GM21423 (cell line): ENCODE data around the gene MACF1.

Experiments
- ATAC-seq: cut with Tn5 transposase; IDR thresholded peaks from one replicate; pipeline ENCODE4 v1.9.1; 2021; ENCODE audit warnings: mild to moderate bottlenecking, moderate library complexity; ENCODE audit not compliant: unreplicated experiment

MACF1 gene

GRCh38 chr1:39337067-39337466 lies 132.6 kb downstream of the MACF1 start:
- no peak for ATAC-seq

- no peak for ATAC-seq
Observed at GRCh38 chr1:39342776-39343175, 138.3 kb downstream of the MACF1 start.

GRCh38 chr1:39344394-39345154 lies 140.1 kb downstream of the MACF1 start:
- ATAC-seq = no peak

- no peak for ATAC-seq
Observed at GRCh38 chr1:39346872-39347271, 142.4 kb downstream of the MACF1 start.

- no peak for ATAC-seq
Observed at GRCh38 chr1:39348278-39348677, 143.8 kb downstream of the MACF1 start.

DNA sequence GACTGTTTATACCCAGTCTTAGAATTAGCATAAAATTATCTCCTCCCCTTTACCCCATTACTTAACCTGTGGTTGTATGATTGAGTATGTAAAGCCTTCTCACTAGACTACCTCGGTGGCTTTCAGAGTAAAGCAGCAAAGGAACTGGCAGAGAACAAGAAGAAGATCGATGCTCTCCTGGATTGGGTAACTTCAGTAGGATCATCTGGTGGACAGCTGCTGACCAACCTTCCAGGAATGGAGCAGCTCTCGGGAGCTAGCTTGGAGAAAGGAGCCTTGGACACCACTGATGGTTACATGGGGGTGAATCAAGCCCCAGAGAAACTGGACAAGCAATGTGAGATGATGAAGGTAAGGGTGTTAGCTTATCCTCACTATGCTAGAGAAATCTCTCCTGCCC lies 148.4 kb downstream of the MACF1 start:
- no peak for ATAC-seq

DNA sequence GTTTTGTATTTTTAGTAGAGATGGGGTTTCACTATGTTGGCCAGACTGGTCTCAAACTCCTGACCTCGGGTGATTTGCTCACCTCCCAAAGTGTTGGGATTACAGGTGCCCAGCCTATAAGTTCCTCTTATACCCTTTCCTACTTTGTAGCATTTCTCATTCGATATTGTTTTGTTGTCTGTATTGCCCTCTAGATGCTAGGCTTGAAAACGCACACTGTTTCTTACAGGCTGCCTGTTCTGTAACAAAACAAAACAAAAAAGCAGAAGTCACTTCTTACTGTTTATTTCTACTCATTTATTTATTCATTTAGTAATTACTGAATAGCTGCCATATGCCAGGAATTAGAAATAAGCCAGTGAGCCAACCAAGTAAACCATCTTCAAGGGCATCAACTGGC lies 150.1 kb downstream of the MACF1 start:
- no peak for ATAC-seq

- no peak for ATAC-seq
Observed at GRCh38 chr1:39358491-39358890, 154.0 kb downstream of the MACF1 start.

- ATAC-seq = no peak
Observed at GRCh38 chr1:39359028-39359570, 154.6 kb downstream of the MACF1 start.

DNA sequence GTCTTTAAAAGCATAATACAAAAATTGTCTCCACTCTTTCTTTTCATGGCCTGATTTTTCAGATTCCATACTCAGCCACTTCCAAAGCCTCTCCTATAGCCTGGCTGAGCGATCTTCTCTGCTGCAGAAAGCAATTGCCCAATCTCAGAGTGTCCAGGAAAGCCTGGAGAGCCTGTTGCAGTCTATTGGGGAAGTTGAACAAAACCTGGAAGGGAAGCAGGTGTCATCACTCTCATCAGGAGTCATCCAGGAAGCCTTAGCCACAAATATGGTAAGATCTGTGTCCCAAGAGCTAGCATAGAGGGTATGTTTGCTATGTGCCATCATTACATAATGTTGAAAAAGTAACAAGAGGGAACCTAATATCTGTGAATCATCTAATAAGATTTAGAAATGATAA lies 156.2 kb downstream of the MACF1 start:
- ATAC-seq = no peak

DNA sequence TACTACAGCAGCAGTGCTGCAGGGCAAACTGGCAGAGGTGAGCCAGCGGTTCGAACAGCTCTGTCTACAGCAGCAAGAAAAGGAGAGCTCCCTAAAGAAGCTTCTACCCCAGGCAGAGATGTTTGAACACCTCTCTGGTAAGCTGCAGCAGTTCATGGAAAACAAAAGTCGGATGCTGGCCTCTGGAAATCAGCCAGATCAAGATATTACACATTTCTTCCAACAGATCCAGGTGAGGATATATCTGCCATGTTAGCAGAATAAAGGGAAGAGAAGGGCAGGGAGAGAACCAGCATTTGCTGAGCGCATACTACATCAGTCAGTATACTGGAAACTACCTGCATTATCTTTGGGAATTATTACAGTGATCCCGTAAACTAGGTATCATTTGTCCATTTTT lies 157.0 kb downstream of the MACF1 start:
- no peak for ATAC-seq

DNA sequence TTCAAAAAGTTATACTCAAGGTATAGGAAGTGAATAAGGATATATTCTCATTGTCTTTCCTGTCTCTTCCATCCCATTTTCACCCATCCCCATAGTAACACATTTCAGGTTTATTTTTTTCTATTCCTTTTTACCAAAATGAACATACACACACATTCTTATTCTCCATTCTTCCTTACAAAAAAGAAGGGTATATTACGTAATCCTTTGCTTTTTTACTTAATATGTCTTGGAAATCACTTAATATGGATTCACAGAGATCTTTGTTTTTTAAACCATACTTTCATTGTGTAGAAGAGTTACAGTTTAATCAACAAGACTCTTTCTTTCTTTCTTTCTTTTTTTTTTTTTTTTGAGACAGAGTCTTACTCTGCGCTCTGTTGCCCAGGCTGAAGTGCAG lies 158.8 kb downstream of the MACF1 start:
- no peak for ATAC-seq

DNA sequence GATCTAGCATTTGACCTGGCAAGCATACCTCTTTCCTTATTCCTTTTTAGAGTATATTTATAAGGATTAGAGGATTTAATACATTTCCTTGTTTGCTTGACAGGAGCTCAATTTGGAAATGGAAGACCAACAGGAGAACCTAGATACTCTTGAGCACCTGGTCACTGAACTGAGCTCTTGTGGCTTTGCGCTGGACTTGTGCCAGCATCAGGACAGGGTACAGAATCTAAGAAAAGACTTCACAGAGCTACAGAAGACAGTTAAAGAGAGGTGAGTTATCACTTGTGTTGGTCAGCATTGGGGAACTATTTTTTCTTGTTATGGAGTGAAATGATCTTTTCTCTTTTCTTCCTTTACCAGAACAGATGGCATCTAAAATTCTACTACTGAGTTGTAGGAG lies 163.6 kb downstream of the MACF1 start:
- ATAC-seq = no peak

DNA sequence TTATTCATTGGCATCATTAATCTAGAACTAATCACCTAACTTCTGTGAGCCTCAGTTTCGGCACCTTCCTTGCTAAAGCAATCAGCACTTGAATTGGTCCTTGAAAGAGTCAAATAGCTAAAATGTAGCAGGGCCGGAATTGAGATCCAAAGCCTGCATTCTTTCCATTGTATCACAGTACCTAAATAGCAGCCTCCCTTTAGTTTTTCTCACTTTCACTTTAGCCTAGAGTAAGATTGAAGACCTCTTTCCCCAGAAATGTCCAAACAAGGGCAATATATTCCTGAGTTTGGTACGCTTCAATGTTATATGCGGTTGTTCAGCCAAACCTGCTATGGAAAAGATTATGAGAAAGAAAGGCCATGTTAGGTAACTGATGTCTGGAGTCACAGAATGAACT lies 165.1 kb downstream of the MACF1 start:
- ATAC-seq = no peak

DNA sequence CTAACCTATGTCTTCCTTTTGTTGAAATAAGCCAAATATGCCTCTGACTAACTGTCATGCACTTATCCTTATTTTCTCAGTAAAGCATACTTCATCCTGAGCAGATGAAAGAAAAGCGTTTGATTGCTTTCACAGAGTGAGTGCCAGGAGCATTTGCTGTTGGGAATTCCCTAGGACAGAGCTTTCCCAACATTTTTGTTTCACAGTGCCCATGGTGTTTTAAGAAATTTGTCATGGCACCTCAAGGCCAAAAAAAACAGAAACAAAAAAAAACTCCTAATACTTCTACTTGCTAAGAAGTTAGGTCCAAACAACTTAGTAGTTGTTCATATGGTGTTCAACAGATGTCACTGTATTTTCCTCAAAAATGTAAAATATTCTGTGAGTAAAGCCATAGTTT lies 166.1 kb downstream of the MACF1 start:
- no peak for ATAC-seq

DNA sequence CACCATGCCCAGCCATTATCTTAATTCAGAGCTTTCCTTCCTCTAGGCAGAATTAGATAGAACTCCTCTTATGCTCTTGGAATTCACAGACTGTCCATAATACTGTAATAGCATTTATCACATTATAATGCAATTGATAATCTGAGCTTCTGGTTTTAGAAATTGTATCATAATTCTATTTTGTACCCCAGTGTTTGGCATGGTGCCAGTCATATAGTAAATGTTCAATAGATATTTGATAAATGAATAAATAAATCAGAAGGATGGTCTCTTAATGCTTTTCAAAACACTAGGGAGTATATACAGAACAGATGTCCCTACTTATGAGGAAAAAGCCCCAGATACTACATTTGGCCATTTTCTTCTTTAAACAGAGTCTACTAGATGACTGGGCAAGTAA lies 167.6 kb downstream of the MACF1 start:
- ATAC-seq = no peak

DNA sequence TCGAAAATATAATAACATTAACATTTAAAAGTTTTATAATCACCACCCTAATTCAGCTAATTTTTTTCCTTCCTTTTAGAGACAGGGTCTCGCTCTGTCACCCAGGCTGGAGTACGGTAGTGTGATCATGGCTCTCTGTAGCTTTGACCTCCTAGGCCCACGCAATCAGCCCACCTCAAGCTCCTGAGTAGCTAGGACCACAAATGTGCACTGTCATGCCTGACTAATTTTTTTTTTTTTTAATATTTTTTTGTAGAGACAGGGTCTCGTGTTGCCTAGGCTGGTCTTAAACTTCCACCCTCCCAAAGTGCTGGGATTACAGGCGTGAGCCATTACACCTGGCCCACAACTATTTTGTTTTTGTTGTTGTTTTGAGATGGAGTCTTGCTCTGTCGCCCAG lies 172.2 kb downstream of the MACF1 start:
- no peak for ATAC-seq

DNA sequence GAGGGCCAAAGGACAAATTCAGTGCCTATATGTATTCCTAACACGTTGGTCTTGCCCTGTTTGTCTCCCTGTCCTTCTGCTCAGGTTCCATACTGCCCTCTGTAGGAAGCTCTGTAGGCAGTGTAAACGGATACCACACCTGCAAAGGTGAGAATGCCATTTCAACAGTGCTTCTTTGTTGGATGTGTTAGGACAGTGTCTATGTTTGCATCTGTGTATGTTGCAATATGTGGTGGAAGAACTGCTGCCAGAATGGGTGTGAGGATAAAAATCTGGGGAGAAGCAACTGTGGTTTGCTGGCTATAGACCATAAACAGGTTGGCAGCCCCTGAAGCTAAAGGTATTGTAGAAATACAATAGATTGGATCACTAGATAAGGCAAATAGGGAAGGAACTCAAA lies 173.9 kb downstream of the MACF1 start:
- ATAC-seq = no peak

GRCh38 chr1:39379187-39379586 lies 174.7 kb downstream of the MACF1 start:
- ATAC-seq = no peak

DNA sequence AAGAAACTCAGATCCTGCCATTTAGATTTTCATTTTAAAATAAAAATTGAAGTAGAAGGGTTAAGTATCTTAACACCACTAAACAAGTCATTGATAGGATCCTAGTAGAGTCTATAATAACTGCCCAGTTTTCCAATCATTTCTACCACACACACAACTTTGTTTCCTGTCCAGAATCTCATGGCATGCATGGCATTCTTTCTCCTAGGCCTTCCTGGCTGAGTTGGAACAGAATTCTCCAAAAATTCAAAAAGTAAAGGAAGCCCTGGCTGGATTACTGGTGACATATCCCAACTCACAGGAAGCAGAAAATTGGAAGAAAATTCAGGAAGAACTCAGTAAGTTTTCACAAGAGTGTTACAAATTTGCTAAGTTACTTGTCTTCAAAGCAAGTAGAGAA lies 175.5 kb downstream of the MACF1 start:
- ATAC-seq = no peak

- ATAC-seq = no peak
Observed at GRCh38 chr1:39381839-39382238, 177.3 kb downstream of the MACF1 start.

DNA sequence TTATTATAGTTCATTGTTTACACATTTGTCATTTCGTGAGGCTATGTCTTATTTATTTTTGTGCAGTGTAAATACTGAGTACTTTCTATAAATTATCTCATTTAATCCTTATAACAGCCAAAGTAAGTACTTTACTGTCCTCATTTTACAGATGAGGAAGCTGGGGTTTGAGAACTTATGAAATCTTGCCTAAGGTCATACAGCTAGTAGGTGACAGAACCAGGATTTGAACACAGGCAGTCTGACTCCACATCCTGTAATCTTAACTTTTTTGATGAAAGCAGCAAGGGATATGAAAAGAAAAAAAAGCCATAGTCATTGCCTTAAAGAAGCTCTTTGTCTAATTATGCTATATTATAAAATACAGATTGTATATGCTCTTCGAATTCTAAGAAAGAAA lies 179.8 kb downstream of the MACF1 start:
- no peak for ATAC-seq
